ENCODE measurements around the gene GPR21. TPM values are rescaled to one million over a fixed set of nuclear protein-coding genes. Genes with fewer than 3 reads are reported as not detected.

GPR21 gene
- polyA plus RNA-seq, 1 of the 3 experiments (the other 2 are of a cell fraction), result not detected

- TF ChIP-seq POLR2AphosphoS5 (IDR thresholded peaks at IDR 0.05; ENCODE audit: low read depth, low read length) (peak; percentile 80; the same call in 1 of the 2 replicates), MAX (IDR thresholded peaks at IDR 0.05; ENCODE audit: low read depth) (peak; percentile 85), EZH2phosphoT487 (IDR thresholded peaks at IDR 0.05; ENCODE audit: borderline replicate concordance, low read depth) (no peak), TEAD4 (IDR thresholded peaks at IDR 0.05; ENCODE audit: borderline replicate concordance, insufficient read depth) (peak; percentile 99)
These were observed 35.6 kb downstream of the GPR21 start (continued) for GRCh38 chr9:123069010-123069481.

- Histone ChIP-seq H2AFZ (ENCODE audit: low read depth) (no peak overlapping the region), H4K20me1 (ENCODE audit: insufficient read depth) (no peaks in the 10 kb centered on the region), H3K9ac (no peak overlapping the region), H3K27me3 (ENCODE audit: insufficient read depth) (no peaks in the 10 kb centered on the region), H3K4me2 (no peak overlapping the region; the same call in 1 of the 2 replicates), H3K79me2 (ENCODE audit: insufficient read depth) (no peaks in the 10 kb centered on the region), H3K27ac (ENCODE audit: low read depth in 2 of 2, low read length in 1 of 2) (peak overlapping the region in 1 of 2 experiments; percentile 91; a peak in 1 of 4 replicates), H3K9me3 (no peaks in the 10 kb centered on the region), H3K4me1 (ENCODE audit: control insufficient read depth in 1 of 2, insufficient read depth in 2 of 2, low read depth in 1 of 2, low read length in 1 of 2) (peaks cover 0 to 31% of the 10 kb centered on the region in 2 experiments), H3K36me3 (replicated peaks in 1 of 2; ENCODE audit: control insufficient read depth in 1 of 2, insufficient read depth in 2 of 2, low read length in 1 of 2) (peaks cover 47 to 74% of the 10 kb centered on the region in 2 experiments), H3F3A (replicated peaks; ENCODE audit: insufficient read depth) (peaks cover 28% of the 10 kb centered on the region), H3K4me3 (ENCODE audit: low read depth in 2 of 2, low read length in 1 of 2) (no peak overlapping the region), H3K9me2 (no peaks in the 10 kb centered on the region)
- POLR2A ChIA-PET, result no interaction called here
- TF ChIP-seq FOXM1 (IDR thresholded peaks at IDR 0.05; ENCODE audit: low read depth) (no peak), REST (IDR thresholded peaks at IDR 0.05; ENCODE audit: low read depth, low read length) (no peak), YY1 (IDR thresholded peaks at IDR 0.05; ENCODE audit: low read depth) (no peak), USF2 (IDR thresholded peaks at IDR 0.05; ENCODE audit: borderline replicate concordance, low read depth, low read length) (no peak), TEAD4 (IDR thresholded peaks at IDR 0.05; ENCODE audit: borderline replicate concordance, insufficient read depth) (no peak), NFIC (IDR thresholded peaks at IDR 0.05; ENCODE audit: borderline replicate concordance) (no peak), FOXJ3 (CRISPR knock-in tag; IDR thresholded peaks at IDR 0.05) (no peak), RFX5 (IDR thresholded peaks at IDR 0.05; ENCODE audit: low read length) (no peak), PBX3 (IDR thresholded peaks at IDR 0.05) (no peak), MXI1 (IDR thresholded peaks at IDR 0.05; ENCODE audit: low read depth, low read length) (no peak), RAD21 (IDR thresholded peaks at IDR 0.05; ENCODE audit: low read length) (no peak)
- DNase-seq, result no peak
- CTCF ChIA-PET, result interaction anchor here (0.8 kb wide), 1 partner anchor 11 kb away, joined by 3 read pairs; no protein-coding TSS in a partner anchor
These were observed 36.7 kb downstream of the GPR21 start for GRCh38 chr9:123070198-123070597.
